Ramos (cell line): Measurements from ENCODE around the gene ABCC9.

ENCODE experiments used
- in situ Hi-C: fragments of 300-500 bp; cut with MboI; formaldehyde crosslinking; loops from one replicate; pipeline ENCODE4 v1.14.3; 2022; ENCODE audit warnings: low sequenced_read_pairs; ENCODE audit not compliant: unreplicated experiment

Gene ABCC9

GRCh38 chr12:21884936-21885335 is 56.3 kb downstream of the ABCC9 start:
- in situ Hi-C loops, result no loop called here

GRCh38 chr12:21882635-21883034 is 58.6 kb downstream of the ABCC9 start:
- in situ Hi-C loops, result no loop called here

- in situ Hi-C loops, result no loop called here
Measured at GRCh38 chr12:21881965-21882364, 59.3 kb downstream of the ABCC9 start.

GRCh38 chr12:21879312-21879711 is 61.9 kb downstream of the ABCC9 start:
- in situ Hi-C loops, result no loop called here

GRCh38 chr12:21877293-21877982 is 63.8 kb downstream of the ABCC9 start:
- in situ Hi-C loops, result no loop called here

GRCh38 chr12:21865846-21866245 is 75.4 kb downstream of the ABCC9 start:
- in situ Hi-C loops, result no loop called here

GRCh38 chr12:21860534-21860933 is 80.7 kb downstream of the ABCC9 start:
- in situ Hi-C loops, result no loop called here

- in situ Hi-C loops, result no loop called here
Measured at GRCh38 chr12:21860128-21860527, 81.1 kb downstream of the ABCC9 start.

GRCh38 chr12:21852251-21852650 is 89.0 kb downstream of the ABCC9 start:
- in situ Hi-C loops, result no loop called here

GRCh38 chr12:21851151-21851550 is 90.1 kb downstream of the ABCC9 start:
- in situ Hi-C loops, result no loop called here

GRCh38 chr12:21850419-21850818 is 90.8 kb downstream of the ABCC9 start:
- in situ Hi-C loops, result no loop called here

GRCh38 chr12:21849878-21850277 is 91.3 kb downstream of the ABCC9 start:
- in situ Hi-C loops, result no loop called here

- in situ Hi-C loops, result no loop called here
Measured at GRCh38 chr12:21848192-21848591, 93.0 kb downstream of the ABCC9 start.

- in situ Hi-C loops, result no loop called here
Measured at GRCh38 chr12:21843795-21844194, 97.4 kb downstream of the ABCC9 start.

- in situ Hi-C loops, result no loop called here
Measured at GRCh38 chr12:21839776-21840175, 101.5 kb downstream of the ABCC9 start.

GRCh38 chr12:21837847-21838246 is 103.4 kb downstream of the ABCC9 start:
- in situ Hi-C loops, result no loop called here

GRCh38 chr12:21831791-21832344 is 109.4 kb downstream of the ABCC9 start:
- in situ Hi-C loops, result no loop called here

- in situ Hi-C loops, result no loop called here
Measured at GRCh38 chr12:21828779-21829178, 112.4 kb downstream of the ABCC9 start.

- in situ Hi-C loops, result no loop called here
Measured at GRCh38 chr12:21828136-21828775, 113.0 kb downstream of the ABCC9 start.

GRCh38 chr12:21827083-21827482 is 114.1 kb downstream of the ABCC9 start:
- in situ Hi-C loops, result no loop called here

GRCh38 chr12:21826618-21826910 is 114.7 kb downstream of the ABCC9 start:
- in situ Hi-C loops, result no loop called here
